ENCODE measurements around the gene DOK6.

Gene DOK6

GRCh38 chr18:69539404-69539803 is 138.7 kb downstream of the DOK6 start:
- no peak for DNase-seq (ENCODE audit: low read depth in 3 of 3)

GRCh38 chr18:69556228-69556627 is 155.5 kb downstream of the DOK6 start:
- no peak for DNase-seq (ENCODE audit: low read depth in 3 of 3)

DNA sequence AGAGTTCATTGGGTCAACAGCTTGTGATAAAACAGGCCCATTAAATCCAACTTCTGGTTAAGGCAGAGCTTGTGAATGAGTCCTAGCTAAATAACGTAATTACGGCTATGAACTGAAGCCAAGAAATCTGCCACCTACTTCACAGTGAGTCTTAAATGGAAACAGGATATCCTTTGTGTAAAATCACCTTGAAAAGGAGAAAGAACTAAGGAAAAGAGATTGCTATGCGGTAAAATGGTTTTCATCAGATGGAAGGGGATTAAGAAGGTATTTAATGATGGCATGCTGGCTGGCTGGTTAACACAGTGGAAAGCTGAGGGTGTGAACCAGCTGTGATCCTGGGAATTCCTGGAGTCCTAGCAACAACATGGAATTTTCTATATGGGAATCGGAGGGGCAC is 156.6 kb downstream of the DOK6 start:
- DNase-seq (ENCODE audit: low read depth in 3 of 3): no peak

- DNase-seq (ENCODE audit: low read depth in 3 of 3): no peak
Observed at GRCh38 chr18:69558052-69558451, 157.4 kb downstream of the DOK6 start.

DNA sequence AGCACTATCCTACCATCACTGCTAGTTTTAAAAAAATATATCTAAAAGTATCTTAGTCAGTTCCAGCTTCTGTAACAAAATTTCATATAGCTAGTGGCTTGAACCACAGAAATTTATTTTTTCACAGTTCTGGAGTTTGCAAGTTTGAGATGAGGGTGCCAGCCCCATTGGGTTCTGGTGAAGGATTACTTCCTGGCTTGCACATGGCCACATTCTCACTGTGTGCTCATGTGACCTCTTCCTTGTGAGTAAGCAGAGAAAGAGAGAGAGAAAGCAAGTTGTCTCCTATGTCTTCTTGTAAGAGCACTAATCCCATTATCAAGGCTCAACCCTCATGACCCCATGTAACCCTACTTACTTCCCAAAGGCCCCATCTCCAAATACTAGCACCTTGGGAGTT is 158.9 kb downstream of the DOK6 start:
- DNase-seq (ENCODE audit: low read depth in 3 of 3): no peak

- no peak for DNase-seq (ENCODE audit: low read depth in 3 of 3)
Observed at GRCh38 chr18:69564602-69565001, 163.9 kb downstream of the DOK6 start.

- no peak for DNase-seq (ENCODE audit: low read depth in 3 of 3)
Observed at GRCh38 chr18:69567813-69568488, 167.3 kb downstream of the DOK6 start.

DNA sequence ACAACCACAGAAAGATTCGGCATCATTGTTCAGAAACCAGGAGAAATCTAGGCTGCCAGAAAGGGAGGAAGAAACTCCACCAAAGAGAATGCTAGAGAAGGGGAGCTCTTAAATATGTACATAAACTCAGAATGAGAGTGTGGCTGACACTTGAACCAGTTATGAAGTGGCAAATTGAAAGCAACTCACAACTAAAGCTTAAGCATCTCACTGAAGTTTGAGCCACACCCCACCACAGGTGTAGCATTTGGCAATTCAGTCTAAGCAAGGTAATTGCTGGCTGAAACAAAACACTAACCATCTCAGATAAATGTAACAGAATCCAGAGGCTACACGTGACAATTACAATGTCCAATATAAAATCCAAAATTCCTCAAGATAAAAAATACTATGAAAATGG is 168.4 kb downstream of the DOK6 start:
- no peak for DNase-seq (ENCODE audit: low read depth in 3 of 3)

DNA sequence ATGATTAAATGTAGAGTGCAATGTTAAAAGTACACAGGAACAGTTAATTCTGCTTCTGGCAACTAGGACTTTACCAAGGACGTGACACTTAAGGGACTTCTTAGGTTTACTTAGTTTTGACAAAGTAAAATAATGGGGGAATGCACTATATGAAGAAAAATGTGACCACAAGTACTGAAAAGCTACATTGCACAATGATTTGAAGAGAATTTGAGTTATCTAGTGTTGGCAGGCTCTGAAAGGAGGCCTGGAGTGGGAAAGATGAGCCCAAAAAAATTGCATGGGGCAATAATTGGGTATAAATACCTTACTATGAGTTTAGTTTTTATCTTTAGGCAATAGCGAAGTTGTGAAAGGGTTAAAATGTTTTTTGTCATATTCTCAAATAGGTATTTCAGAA is 173.7 kb downstream of the DOK6 start:
- DNase-seq (ENCODE audit: low read depth in 3 of 3): no peak

DNA sequence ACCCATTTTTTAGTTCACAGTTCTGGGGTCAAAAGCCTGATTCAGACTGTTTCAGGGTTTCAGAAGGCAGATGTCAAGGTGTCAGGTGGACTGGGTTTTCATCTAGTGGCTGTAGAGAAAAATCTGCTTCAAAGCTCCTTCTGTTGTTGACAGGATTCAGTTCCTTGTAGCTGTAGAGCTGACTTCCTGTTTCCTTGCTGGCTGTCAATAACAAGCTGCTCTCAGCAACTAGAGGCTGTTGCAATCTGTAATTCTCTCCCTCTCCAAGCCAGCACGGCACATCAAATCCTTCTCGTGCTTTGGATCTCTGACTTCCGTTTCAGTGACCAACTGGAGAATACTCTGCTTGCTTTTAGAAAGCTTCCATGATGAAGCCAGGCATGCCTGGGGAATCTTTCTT is 179.4 kb downstream of the DOK6 start:
- no peak for DNase-seq (ENCODE audit: low read depth in 3 of 3)

DNA sequence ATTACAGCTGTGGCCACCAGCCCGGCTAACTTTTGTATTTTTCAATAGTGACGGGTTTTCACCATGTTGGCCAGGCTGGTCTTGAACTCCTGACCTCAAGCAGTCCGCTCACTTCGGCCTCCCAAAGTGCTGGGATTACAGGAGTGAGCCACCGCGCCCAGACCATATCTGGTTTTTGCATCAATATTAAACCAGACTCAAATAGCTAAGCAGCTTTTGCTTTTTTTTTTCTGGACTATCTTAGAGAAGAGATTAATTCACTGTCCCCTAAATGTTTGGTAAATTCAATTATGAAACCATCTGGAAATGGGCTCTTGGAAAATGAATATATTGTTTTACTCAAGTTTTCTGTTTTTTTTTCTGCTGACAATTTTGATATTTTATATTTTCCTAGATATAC is 183.7 kb downstream of the DOK6 start:
- DNase-seq (ENCODE audit: low read depth in 3 of 3): no peak

DNA sequence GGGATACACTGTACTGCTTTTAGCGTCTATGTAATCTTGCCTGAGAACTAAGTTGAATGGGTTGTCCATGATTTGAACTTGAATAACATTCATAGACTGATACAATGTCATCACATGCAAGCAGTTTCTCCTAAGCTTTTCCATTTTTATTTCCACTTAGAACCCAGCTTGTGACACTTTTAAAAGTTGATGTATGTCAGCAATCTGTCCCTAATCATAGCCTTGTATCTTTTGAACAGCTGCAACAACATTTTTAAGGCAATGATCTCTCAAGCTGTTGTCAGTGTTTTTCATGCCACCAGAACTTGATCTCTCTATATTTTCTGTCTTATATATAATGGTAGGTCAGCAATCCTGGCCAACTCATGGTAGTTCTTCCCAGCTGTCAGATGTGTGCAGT is 185.0 kb downstream of the DOK6 start:
- DNase-seq (ENCODE audit: low read depth in 3 of 3): no peak

- no peak for DNase-seq (ENCODE audit: low read depth in 3 of 3)
Observed at GRCh38 chr18:69586537-69586936, 185.8 kb downstream of the DOK6 start.

GRCh38 chr18:69588301-69588700 is 187.6 kb downstream of the DOK6 start:
- DNase-seq (ENCODE audit: low read depth in 3 of 3): no peak

GRCh38 chr18:69590150-69590549 is 189.5 kb downstream of the DOK6 start:
- no peak for DNase-seq (ENCODE audit: low read depth in 3 of 3)

- no peak for DNase-seq (ENCODE audit: low read depth in 3 of 3)
Observed at GRCh38 chr18:69596345-69596744, 195.7 kb downstream of the DOK6 start.

DNA sequence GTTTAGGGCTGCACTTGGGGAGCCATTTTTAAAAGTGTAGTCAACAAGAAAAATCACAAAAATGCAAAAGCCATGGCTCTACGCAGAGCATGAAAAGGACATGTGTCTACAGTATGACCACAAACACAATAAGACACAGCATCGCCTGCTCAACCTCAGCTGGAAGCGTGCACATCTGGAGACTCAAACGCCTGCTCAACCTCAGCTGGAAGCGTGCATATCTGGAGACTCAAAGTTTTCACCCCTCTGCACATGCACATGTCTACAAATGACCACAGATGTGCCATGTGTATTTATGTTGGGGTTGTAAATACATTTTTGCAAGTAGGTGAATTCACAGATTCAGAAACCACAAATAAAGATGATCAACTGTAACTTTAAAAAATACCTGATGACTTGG is 196.9 kb downstream of the DOK6 start:
- no peak for DNase-seq (ENCODE audit: low read depth in 3 of 3)

GRCh38 chr18:69599377-69599776 is 198.7 kb downstream of the DOK6 start:
- DNase-seq (ENCODE audit: low read depth in 3 of 3): no peak

DNA sequence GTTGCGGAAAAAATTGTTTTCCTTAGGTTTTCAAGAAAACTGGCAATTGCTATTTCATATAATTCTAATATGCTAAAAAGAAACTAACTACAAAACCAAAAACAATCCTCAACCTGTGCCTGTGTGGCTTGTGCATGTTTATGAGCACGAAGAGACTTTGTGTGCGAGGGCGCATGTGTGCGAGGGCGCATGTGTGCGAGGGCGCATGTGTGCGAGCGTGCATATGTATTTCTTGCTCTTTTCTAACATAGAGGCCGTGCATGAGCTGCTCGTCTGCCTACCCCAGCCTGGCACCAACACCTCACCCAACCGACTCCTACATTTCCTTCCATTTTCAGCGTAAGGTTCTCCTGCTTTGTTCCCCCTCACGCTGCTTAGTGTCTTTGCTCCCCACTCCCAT is 211.6 kb downstream of the DOK6 start:
- no peak for DNase-seq (ENCODE audit: low read depth in 3 of 3)

DNA sequence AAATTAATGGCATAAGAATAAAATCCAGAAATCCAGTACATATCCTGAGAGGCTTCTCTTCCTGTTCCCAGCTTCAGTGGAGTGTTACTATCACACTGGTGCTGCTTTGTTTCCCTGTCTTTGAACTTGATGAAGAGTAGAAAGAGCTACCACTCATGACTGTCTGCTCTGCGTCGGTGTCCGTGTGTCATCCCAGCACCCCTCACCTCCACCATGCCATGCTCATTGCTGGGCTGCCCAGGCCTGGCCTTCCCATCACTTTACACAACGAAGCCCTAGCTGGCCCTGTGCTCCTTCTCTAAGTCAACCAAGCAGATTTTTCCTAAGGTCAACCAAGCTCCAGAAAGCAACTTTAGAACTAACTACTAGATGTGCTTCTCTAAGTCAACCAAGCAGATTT is 215.4 kb downstream of the DOK6 start:
- no peak for DNase-seq (ENCODE audit: low read depth in 3 of 3)

- no peak for DNase-seq (ENCODE audit: low read depth in 3 of 3)
Observed at GRCh38 chr18:69617408-69617807, 216.7 kb downstream of the DOK6 start.

DNA sequence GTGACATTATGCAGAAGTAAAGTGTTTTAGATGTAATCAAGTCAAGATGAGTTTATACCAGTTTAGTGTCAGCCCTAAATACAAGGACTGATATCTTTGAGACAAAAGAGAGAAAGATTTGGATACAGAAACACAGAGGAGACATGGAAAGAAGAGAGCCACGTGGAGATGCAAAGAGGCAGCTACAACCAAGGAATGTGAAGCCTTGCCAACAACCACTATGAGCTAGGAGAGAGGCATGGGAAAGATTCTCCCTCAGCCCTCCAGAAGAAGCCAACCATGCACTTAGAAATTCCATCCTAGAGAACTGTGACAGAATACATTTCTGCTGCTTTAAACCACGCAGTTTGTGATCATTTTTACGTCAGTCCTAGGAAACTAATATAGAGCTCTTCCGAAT is 217.2 kb downstream of the DOK6 start:
- no peak for DNase-seq (ENCODE audit: low read depth in 3 of 3)

DNA sequence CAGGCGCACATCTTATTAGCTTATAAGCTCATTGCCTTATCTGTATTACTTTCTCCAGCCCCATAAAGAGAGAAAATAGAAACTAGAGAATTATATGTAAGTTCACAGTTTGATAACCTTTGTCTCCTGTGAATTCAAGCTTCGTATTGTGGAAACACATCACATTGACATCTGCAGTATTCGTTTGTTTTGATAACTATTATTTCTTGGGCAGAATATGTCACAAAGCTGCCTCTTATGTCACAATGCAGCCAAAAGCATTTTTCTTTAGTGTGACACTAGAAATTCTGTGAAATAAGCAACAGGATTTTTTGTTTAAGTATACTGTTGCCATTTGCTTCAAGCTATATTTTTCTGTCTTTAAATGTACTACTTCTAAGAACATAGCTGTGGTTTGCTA is 221.5 kb downstream of the DOK6 start:
- no peak for DNase-seq (ENCODE audit: low read depth in 3 of 3)

GRCh38 chr18:69622961-69623360 is 222.3 kb downstream of the DOK6 start:
- no peak for DNase-seq (ENCODE audit: low read depth in 3 of 3)

Measured in stimulated activated CD4-positive, alpha-beta T cell treated with anti-CD3 and anti-CD28 coated beads, TNF-alpha, amount 100 ng/mL, for 4 hours (primary cell).